DLD1 (cell line): ENCODE measurements around the gene TRMT11.
"Not testable (repeated sequence)": the region's sequence is repeated elsewhere in the genome, so short reads cannot be mapped to it uniquely, and the experiment has no call there.

Experiments
- in situ Hi-C: cut with HindIII; loops from 2 replicates; pipeline ENCODE4 v1.10.0; 2017; ENCODE audit warnings: low sequenced_read_pairs

The TRMT11 gene

DNA sequence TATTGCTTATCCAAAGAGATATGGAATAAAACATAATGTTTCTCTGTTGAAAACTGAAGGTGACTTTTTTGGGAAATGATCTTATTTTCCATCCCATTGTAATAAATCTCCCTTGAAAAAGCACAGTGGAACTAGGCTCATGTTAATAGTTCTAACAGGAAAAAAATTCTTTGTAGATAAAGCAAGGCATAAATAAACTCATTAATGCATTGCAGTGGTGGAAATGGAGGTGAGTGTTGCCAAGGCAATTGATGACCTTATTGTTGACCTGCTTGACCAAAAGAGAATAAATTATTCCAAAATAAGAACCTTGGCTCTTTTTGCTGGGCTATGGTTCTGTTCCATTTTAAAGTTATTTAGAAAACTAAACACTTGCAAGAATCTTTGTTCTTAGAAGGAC is 55.2 kb downstream of the TRMT11 start:
- in situ Hi-C loops = no loop called here

DNA sequence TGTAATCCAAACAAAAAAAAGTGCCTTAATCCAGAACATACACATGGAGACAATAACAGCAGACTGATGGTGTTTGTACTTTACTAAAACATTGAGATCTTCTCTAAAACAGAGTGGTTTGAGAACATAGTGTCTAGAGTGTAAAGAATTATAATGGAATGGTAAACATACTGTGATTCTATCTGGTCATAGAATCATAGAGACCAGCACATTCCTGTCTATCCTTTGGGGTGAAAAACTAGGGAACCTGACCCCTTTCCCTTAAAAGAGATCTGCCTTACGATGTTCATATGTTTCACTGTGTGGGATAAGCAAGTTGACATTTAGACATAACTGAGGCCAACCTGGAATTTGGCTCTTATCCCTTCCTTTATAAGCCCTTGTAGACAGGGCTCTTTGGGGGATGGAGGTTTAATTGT is 55.7 kb downstream of the TRMT11 start:
- in situ Hi-C loops = no loop called here

DNA sequence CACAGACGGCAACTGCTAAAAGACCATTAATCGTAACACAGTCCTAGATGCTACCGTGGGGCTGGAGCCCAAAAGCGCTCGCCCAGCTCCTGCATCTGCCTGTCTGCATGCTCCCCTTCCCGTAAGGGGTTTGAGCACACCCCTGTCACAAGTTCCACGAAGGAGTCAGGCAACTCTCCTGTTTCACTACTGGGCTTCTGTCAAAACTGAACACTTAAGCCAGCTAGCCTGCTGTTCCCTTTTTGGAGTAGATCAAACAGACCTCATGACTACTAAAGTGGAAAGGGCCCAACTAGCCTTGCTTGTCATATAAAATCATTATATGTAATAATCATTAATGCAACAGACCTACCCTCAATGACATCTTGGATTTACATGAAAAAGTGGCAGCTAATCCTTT is 61.3 kb downstream of the TRMT11 start:
- in situ Hi-C loops = no loop called here

DNA sequence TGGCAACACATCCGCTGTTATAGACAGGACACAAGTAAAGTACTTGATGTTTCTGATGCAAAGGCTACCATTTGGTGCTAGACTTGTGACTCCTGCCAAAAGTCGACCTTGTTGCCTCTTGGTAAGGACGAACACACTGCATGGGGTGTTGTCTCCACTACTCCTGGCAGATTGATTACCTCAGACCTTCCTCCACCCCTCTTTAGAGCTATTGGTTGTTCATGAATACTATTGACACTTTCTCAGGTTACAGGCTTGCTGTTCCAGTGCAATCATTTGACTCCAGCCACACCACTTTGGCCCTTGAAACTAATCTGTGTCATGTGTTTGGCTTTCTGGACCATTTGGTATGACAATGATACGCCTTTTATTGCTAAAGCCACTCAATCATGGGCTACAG is 62.3 kb downstream of the TRMT11 start:
- in situ Hi-C loops = no loop called here

DNA sequence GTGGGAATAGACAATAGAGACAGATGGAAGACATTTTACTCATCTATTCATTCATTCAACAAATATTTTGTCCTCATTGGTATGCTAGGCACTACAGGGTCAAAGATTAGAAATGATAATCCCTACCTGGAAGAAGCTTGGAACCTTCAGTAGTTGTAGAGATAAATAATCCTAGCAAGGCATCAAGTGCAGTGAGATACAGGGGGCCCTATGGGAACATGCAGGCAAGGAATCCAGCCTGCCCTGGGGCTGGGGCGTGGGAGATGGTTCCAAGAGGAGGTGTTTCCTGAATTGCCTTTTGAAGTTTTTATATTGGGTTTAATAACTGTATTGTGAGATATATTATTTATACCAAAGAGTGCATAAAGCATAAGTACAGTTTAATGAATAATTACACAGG is 64.5 kb downstream of the TRMT11 start:
- in situ Hi-C loops = no loop called here

DNA sequence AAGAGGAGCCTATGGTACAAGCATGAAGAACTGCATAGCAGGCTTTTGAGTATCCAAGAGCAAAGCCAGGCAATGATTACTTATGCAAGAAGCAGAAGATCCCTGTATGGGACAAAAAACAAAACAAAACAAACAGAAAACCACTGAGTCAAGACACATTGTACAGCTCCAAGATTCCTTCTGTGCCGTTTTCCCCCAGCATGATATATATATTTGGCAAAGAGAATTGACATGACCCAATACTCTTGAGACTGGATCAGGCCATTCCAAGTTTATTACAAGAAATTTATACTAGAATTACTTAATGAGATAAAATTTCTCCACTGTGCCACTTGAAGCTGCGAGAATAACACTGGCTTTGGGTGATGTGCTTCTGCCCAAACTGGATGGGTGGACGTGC is 65.5 kb downstream of the TRMT11 start:
- in situ Hi-C loops = no loop called here

DNA sequence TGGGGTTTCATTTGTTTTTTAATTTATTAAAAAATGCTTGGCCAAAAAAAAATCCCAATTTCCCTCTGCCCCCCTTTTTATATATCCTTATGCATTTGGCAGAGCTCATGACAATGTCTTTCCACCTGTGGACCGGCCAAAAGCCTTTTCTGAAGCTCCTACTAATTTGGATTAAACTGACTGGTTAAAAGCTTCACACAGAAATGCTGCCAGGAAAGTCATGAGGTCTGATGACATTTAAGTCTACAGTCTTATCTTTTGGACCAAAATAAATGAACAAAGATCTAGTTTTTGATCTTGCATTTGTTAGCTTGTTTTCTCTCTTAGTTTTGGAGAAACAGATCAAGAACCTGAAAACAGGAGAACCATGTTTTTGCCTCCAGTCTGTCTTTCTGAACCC is 66.1 kb downstream of the TRMT11 start:
- in situ Hi-C loops = no loop called here

DNA sequence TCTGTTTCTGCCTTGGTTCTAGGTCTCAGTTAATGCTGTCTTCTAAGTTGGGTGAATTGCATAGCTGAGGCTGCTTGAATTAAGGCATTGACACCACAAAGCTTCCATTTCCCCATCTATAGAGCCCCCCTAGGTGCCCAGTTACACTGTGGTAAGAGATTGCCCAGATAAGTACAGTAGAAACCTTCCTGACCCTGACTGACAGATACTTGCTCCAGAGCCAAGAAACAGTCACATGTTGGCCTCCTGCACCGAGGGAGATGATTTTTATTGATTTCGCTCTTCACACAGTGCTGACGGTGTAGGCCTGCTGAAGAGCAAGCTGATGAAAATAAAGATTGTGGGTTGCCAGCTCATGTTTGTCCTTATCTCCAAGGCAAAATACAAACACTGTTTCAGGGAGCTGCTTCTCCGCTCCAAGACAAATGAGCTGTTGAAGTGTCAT is 67.9 kb downstream of the TRMT11 start:
- in situ Hi-C loops = no loop called here

DNA sequence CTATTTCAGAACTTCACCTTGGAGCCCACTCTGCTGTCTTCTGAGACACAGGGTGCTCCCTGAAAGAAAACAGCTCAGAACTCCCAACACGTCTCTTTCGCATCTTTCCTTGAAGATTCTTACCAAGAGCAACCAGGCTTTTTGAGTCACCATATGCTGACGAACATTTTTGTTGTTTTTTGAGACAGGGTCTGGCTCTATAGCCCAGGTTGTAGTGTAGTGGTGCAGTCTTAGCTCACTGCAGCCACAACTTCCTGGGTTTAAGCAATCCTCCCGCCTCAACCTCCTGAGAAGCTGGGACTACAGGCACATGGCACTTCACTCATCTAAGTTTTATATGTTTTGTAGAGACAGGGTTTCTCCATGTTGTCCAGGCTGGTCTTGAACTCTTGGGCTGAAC is 68.5 kb downstream of the TRMT11 start:
- in situ Hi-C loops = no loop called here

DNA sequence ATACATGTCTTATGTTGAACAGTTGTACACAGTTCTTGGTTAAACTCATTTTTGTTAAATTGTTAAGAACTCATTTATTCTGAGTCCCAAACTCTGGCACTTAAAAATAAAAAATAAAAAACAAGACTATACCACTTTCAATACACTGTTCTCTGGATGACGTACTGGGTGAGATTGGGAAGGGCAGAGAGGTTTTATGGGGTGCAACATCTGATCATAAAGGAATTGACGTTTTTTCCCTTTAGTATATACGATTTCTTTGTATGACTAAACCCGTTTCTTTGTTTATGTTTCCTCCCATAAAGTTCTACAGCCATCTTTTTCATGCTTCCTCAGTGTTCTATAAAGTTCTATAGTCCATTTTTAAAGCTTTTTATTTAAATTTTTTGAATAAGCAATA is 69.1 kb downstream of the TRMT11 start:
- in situ Hi-C loops = no loop called here

DNA sequence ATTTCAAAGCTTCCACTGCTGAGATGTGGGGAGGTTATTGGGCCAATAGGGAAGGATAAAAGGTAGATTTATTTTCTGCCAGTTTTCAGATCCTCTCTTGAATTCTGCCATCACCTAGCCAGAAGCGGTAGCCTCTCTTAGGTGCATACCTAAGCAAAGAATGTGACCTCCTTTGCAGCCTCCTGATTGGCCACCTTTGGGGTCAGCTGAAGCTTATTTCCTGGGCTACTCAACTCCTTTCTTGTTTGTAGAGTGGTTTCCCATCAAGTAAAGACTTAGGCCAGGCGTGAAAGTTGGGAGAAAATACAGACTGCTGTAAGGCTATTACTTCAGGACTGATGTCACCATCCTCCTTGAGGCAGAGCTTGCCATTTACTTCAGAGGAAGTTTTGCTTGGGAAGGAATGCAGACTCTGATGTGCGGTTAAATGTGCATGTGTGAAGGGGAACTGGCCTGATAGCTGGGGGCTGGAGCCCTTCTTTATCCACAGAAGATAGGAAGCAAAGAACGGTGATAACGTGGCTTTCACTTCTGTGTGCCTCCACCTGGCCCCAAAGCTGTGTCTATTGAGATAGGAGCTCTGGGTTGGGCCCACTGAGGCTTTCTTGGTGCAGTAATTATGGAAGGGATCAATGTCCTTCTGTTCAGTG is 70.1 kb downstream of the TRMT11 start:
- in situ Hi-C loops = no loop called here

DNA sequence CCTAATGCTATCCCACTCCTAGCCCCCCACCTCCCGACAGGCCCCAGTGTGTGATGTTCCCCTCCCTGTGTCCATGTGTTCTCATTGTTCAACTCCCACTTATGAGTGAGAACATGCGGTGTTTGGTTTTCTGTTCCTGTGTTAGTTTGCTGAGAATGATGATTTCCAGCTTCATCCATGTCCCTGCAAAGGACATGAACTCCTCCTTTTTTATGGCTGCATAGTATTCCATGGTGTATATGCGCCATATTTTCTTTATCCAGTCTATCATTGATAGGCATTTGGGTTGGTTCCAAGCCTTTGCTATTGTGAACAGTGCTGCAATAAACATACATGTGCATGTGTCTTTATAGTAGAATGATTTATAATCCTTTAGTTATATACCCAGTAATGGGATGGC is 71.7 kb downstream of the TRMT11 start:
- in situ Hi-C loops = not testable (repeated sequence)

DNA sequence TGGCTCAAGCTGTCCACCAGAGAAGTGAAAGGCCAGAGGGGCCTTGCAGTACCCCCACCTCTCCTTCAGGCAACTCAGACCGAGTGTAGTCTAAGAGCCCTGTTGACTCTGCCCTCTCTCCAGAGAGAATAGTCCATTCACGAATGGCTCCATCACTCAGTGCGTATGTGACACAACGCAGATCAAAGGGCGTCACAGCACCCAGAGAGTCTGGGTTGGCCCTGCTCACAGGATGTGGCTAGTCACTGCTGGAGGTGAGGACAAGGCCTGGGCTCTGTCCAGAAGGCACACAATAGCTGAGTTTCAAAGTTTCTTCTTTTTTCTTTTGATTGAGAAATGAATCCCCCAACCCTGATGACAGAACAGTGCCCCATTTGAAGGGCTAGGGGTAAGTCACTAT is 74.1 kb downstream of the TRMT11 start:
- in situ Hi-C loops = no loop called here

DNA sequence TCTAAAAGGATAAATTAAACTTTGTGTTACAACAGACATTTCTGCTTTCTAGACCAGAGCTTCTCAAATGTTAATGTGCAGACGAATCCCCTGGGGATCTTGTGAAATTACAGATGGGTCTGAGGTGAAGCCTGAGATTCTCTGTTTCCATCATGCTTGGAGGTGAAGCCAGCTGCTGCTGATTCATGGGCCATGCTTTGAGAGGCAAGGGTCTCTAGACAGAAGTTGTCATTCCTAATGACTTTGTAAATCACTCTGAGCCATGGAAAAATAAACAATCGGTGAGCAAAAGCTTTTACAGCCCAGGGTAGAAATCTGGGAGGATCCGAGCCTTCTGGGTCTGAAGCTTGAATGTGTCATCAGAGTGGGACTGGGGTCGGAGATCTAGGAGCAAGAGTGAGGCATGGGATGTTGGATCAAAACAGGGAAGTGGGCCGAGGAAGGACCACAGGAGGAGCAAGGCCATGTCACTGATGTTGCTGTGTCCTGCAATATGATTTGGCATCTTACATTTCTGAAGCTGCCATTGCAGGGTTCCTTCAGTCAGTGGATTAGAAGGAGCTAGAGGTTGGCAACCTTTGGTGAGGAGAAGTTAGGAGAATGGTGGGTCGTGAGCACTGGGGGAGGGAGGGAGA is 77.3 kb downstream of the TRMT11 start:
- in situ Hi-C loops = no loop called here

DNA sequence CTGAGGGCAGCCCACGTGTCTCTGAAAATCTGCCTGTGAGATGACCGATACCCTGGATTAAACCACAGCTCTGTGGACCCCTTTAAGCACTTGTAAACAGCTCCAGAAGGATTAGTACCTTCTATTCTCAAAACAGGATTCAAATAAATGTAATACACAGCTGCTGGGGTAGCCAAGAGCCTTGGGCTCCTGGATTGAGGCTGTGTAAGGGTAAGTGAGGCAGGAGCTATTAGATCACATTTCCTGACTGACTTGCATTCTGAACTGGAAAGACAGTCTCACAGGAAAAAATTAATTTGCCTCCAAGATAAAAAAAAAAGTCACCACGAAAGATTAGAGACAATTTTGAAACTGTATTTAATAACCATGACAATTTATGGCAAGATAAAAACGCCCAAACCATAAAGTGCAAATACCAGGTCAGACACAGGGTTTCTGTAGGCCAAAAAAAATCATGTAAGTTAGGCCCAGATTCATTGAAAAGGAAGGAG is 78.0 kb downstream of the TRMT11 start:
- in situ Hi-C loops = no loop called here

DNA sequence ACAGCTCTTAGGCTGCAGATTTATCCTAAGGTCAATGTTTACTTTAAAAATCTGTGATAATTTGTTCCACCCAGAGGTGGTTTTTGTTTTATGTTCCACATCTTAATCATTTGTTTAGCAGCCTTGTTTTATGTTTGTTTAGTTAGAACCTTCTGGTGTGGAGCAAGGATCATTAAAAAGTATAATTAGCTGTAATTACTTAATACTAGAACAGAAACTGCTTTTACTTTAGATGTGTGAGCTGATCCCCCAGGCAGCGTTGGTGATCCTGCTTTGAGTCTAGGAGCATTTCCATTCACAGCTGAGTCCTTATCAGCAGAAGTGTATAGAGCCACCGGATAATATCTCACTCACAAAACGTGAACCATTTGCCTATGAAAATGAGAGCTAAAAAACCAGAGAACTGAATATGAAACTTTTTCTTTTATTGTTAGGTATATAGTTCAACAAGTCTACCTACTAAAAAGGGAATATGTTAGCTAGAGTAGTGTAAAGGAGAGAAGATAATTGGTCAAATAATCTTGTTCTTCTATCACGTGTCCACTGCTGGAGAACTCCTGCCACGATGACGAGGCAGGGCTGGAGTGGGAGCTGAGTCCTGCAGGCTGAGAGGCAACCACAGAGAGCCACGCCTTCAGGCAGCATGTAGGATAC is 78.5 kb downstream of the TRMT11 start:
- in situ Hi-C loops = no loop called here

DNA sequence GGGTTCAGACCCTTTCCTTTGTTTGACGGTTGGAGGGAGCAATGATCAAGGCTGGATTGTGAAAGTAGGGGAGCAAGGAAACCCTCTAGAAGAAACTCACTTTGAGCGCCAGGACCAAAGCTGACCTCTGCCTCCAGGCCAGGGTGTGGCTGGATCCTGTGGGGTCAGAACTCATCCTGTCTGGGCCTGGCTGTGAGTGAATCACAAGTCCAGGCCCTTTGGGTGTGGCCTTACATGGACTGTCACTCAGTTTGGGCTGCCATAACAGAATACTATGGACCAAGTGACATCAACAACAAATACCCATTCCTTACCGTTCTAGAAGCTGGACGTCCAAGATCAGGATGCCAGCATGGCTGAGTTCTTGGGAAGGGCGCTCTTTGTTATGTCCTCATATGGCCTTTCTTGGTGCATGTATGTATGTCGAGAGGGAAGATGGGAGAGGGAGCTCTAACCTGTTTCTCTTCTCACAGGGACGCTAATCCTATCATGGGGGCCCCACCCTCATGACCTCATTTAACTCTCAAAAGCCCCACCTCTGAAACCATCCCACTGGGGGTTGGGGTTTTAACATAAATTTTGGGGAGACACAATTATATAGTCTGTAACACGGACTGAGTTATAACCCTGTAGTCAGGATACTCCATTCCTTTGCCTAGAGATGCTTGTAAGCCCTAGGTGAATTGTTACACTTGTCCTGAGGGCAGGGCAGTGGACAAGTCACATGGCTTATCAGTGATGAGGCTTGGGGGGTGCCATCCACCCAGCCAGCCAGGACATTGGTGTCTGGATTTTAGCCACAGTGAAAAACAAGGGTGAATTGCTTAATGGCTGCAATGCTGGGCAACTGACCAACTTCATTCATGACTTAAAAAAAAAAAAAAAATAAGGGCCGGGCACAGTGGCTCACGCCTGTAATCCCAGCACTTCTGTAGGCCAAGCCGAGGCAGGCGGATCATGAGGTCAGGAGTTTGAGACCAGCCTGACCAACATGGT is 80.0 kb downstream of the TRMT11 start:
- in situ Hi-C loops = no loop called here

DNA sequence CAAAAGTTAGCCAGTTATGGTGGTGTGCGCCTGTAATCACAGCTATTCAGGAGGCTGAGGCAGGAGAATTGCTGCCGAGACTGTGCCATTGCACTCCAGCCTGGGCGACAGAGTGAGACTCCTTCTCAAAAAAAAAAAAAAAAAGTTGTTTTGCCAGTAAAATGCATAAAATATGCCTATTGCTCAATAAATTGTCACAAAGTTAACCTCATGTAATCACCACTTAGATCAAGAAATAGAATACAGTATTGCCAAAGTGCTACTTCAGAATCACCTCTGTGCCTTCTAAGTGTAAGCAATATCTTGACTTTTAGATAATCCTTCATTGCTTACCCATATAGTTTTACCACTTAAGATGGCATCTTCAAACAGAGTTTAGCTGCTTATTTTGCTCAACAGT is 80.7 kb downstream of the TRMT11 start:
- in situ Hi-C loops = no loop called here

DNA sequence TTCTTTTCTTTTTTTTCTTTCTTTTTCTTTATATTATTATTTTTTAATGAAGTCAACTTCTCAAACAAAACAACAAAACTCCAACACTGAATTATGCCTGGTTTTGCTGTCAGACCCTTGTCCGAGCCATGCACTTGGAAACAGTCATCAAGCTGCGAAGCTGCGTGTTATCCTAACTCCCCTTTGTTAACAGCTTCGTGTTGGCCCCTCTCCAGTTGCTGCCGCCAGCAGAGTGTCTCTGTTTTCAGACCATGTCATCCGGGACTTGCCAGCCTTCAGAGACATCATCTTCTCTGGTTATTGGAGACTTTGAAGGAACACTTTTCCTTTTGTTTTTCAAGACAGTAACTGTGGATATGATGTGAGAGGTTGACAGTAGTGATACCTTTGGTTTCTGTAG is 83.1 kb downstream of the TRMT11 start:
- in situ Hi-C loops = no loop called here

DNA sequence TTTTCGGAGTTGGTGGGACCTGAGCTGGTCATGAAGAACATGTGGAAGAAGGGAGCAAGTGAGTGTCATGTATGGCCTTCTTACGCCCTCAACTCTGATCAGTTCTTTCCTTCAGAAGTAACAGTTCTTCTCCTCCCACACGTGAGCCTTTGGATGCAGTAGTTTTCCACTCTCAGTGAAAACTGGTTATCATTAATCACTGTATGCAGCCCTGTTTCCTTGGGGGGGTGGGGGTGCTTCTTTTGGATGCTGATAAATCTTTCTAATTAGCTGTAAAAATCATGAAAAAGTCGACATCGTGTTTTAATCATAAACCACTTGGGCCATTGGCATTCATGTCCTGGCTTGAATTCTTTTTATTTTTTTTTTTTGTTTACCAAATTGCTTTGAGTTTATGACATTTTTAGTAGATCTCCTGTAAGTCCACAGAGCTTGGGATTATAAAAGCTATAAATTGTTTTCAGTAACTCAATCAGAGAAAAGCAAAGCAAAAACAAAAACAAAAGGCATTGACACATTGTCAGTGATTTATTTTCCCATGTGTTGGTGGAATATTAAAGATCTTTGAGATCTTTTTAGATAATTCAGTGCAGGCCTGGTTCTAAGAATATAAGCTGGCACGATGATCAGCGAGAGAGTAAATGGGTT is 84.8 kb downstream of the TRMT11 start:
- in situ Hi-C loops = no loop called here

DNA sequence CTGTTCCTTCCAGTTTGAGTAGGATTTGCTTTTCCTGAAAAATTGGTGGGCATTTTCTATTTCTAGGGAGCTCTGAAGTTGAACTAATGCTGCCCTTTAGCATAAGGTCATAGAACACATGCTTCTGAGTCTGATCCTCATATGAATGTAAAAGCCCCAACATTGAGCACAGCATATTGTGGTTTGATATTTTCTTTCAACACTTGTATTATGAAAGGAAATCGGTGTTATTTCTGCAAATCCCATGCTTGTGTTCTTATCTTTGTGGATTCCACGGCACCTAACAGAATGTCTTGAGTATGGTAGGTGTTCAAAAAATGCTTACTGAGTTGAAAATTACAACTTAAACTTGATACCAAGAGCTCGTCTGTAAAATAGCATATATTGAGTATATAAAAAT is 85.8 kb downstream of the TRMT11 start:
- in situ Hi-C loops = no loop called here
